IPS-20b (cell line): ENCODE data around the gene WWOX.

Experiments
- H3K27ac ChIP-seq: one replicate; pipeline ENCODE4 v1.5.1; 2013; ENCODE audit warnings: low read length
- H3K27me3 ChIP-seq: 2 replicates; pipeline ENCODE4 v1.6.1; 2013; ENCODE audit warnings: mild to moderate bottlenecking, low read length, inconsistent platforms; ENCODE audit not compliant: insufficient read depth
- H3K36me3 ChIP-seq: 2 replicates; pipeline ENCODE4 v1.6.1; 2013; ENCODE audit warnings: low read depth, mild to moderate bottlenecking, inconsistent platforms, low read length, moderate library complexity; ENCODE audit not compliant: insufficient read depth
- H3K4me1 ChIP-seq: 2 replicates; pipeline ENCODE4 v1.6.1; 2013; ENCODE audit warnings: mild to moderate bottlenecking, control low read depth, inconsistent platforms, low read length, moderate library complexity; ENCODE audit not compliant: insufficient read depth
- H3K4me3 ChIP-seq: 2 replicates; pipeline ENCODE4 v1.5.1; 2013; ENCODE audit warnings: mild to moderate bottlenecking, low read length, inconsistent platforms
- H3K9ac ChIP-seq: 2 replicates; pipeline ENCODE4 v1.6.1; 2013; ENCODE audit warnings: low read depth, mild to moderate bottlenecking, inconsistent platforms, low read length, moderate library complexity
- H3K9me3 ChIP-seq: 2 replicates; pipeline ENCODE4 v1.6.1; 2013; ENCODE audit warnings: mild to moderate bottlenecking, low read depth, low read length, inconsistent platforms; ENCODE audit not compliant: insufficient read depth

Gene WWOX

GRCh38 chr16:78836802-78837491, 737.5 kb downstream of the WWOX start:
- no peaks in the 10 kb centered on the region for H3K36me3 ChIP-seq
- H3K27me3 ChIP-seq, result no peaks in the 10 kb centered on the region
- H3K9ac ChIP-seq, result no peak overlapping the region
- H3K4me1 ChIP-seq, result no peaks in the 10 kb centered on the region
- no peak overlapping the region for H3K4me3 ChIP-seq
- no peak overlapping the region for H3K27ac ChIP-seq
- no peaks in the 10 kb centered on the region for H3K9me3 ChIP-seq

- Histone ChIP-seq H3K9ac (no peak overlapping the region), H3K4me3 (no peak overlapping the region), H3K27ac (no peak overlapping the region), H3K27me3 (no peaks in the 10 kb centered on the region), H3K9me3 (no peaks in the 10 kb centered on the region), H3K4me1 (no peaks in the 10 kb centered on the region), H3K36me3 (no peaks in the 10 kb centered on the region)
Observed at GRCh38 chr16:78837706-78838105, 738.3 kb downstream of the WWOX start.

- H3K4me1 ChIP-seq, result no peaks in the 10 kb centered on the region
- no peaks in the 10 kb centered on the region for H3K9me3 ChIP-seq
- no peak overlapping the region for H3K27ac ChIP-seq
- H3K36me3 ChIP-seq, result no peaks in the 10 kb centered on the region
- no peak overlapping the region for H3K4me3 ChIP-seq
- H3K27me3 ChIP-seq, result no peaks in the 10 kb centered on the region
- H3K9ac ChIP-seq, result no peak overlapping the region
Observed at GRCh38 chr16:78838276-78838675, 738.8 kb downstream of the WWOX start.

GRCh38 chr16:78842950-78843349, 743.5 kb downstream of the WWOX start:
- Histone ChIP-seq H3K9me3 (no peaks in the 10 kb centered on the region), H3K4me1 (no peaks in the 10 kb centered on the region), H3K9ac (no peak overlapping the region), H3K27ac (no peak overlapping the region), H3K36me3 (no peaks in the 10 kb centered on the region), H3K27me3 (no peaks in the 10 kb centered on the region), H3K4me3 (no peak overlapping the region)

GRCh38 chr16:78843978-78844377, 744.5 kb downstream of the WWOX start:
- Histone ChIP-seq H3K4me1 (no peaks in the 10 kb centered on the region), H3K27ac (no peak overlapping the region), H3K9ac (no peak overlapping the region), H3K4me3 (no peak overlapping the region), H3K9me3 (no peaks in the 10 kb centered on the region), H3K36me3 (no peaks in the 10 kb centered on the region), H3K27me3 (no peaks in the 10 kb centered on the region)

- no peaks in the 10 kb centered on the region for H3K36me3 ChIP-seq
- H3K27ac ChIP-seq, result no peak overlapping the region
- no peaks in the 10 kb centered on the region for H3K9me3 ChIP-seq
- H3K9ac ChIP-seq, result no peak overlapping the region
- no peaks in the 10 kb centered on the region for H3K4me1 ChIP-seq
- H3K27me3 ChIP-seq, result no peaks in the 10 kb centered on the region
- no peak overlapping the region for H3K4me3 ChIP-seq
Observed at GRCh38 chr16:78844682-78845081, 745.2 kb downstream of the WWOX start.

GRCh38 chr16:78851266-78851665, 751.8 kb downstream of the WWOX start:
- no peak overlapping the region for H3K9ac ChIP-seq
- H3K4me1 ChIP-seq, result no peaks in the 10 kb centered on the region
- H3K9me3 ChIP-seq, result no peaks in the 10 kb centered on the region
- H3K27ac ChIP-seq, result no peak overlapping the region
- no peaks in the 10 kb centered on the region for H3K36me3 ChIP-seq
- H3K27me3 ChIP-seq, result no peaks in the 10 kb centered on the region
- H3K4me3 ChIP-seq, result no peak overlapping the region

- H3K27me3 ChIP-seq, result no peaks in the 10 kb centered on the region
- no peak overlapping the region for H3K9ac ChIP-seq
- no peaks in the 10 kb centered on the region for H3K9me3 ChIP-seq
- H3K36me3 ChIP-seq, result no peaks in the 10 kb centered on the region
- no peaks in the 10 kb centered on the region for H3K4me1 ChIP-seq
- no peak overlapping the region for H3K4me3 ChIP-seq
- H3K27ac ChIP-seq, result no peak overlapping the region
Observed at GRCh38 chr16:78852081-78852635, 752.7 kb downstream of the WWOX start.

- Histone ChIP-seq H3K36me3 (no peaks in the 10 kb centered on the region), H3K9me3 (no peaks in the 10 kb centered on the region), H3K27me3 (no peaks in the 10 kb centered on the region)
Observed at GRCh38 chr16:78862022-78862421, 762.6 kb downstream of the WWOX start.

GRCh38 chr16:78866521-78866920, 767.1 kb downstream of the WWOX start:
- H3K4me3 ChIP-seq, result no peak overlapping the region
- no peaks in the 10 kb centered on the region for H3K4me1 ChIP-seq
- no peaks in the 10 kb centered on the region for H3K36me3 ChIP-seq

More at GRCh38 chr16:78862022-78862421, 762.6 kb downstream of the WWOX start:
- Histone ChIP-seq H3K27ac (no peak overlapping the region), H3K4me3 (no peak overlapping the region), H3K4me1 (no peaks in the 10 kb centered on the region), H3K9ac (no peak overlapping the region)

GRCh38 chr16:78869492-78869891, 770.0 kb downstream of the WWOX start:
- Histone ChIP-seq H3K4me1 (no peaks in the 10 kb centered on the region), H3K4me3 (no peak overlapping the region), H3K27ac (no peak overlapping the region), H3K27me3 (no peaks in the 10 kb centered on the region), H3K9ac (no peak overlapping the region), H3K36me3 (no peaks in the 10 kb centered on the region), H3K9me3 (no peaks in the 10 kb centered on the region)

More at GRCh38 chr16:78866521-78866920, 767.1 kb downstream of the WWOX start:
- no peaks in the 10 kb centered on the region for H3K9me3 ChIP-seq
- no peak overlapping the region for H3K27ac ChIP-seq
- H3K27me3 ChIP-seq, result no peaks in the 10 kb centered on the region
- H3K9ac ChIP-seq, result no peak overlapping the region

- no peaks in the 10 kb centered on the region for H3K9me3 ChIP-seq
- no peak overlapping the region for H3K4me3 ChIP-seq
- H3K36me3 ChIP-seq, result no peaks in the 10 kb centered on the region
- no peaks in the 10 kb centered on the region for H3K27me3 ChIP-seq
- H3K4me1 ChIP-seq, result peaks cover 11% of the 10 kb centered on the region; the same call in 1 of the 2 replicates
- no peak overlapping the region for H3K27ac ChIP-seq
- H3K9ac ChIP-seq, result no peak overlapping the region
Observed at GRCh38 chr16:78871241-78871640, 771.8 kb downstream of the WWOX start.
